GM21723 (cell line): ENCODE data around the gene GPX4.

Experiments used
- ATAC-seq: cut with Tn5 transposase; IDR thresholded peaks from one replicate; pipeline ENCODE4 v1.9.1; 2021; ENCODE audit warnings: mild to moderate bottlenecking, moderate library complexity; ENCODE audit not compliant: unreplicated experiment

The GPX4 gene

GRCh38 chr19:1084024-1084868, 19.5 kb upstream of the GPX4 start:
- no peak for ATAC-seq

DNA sequence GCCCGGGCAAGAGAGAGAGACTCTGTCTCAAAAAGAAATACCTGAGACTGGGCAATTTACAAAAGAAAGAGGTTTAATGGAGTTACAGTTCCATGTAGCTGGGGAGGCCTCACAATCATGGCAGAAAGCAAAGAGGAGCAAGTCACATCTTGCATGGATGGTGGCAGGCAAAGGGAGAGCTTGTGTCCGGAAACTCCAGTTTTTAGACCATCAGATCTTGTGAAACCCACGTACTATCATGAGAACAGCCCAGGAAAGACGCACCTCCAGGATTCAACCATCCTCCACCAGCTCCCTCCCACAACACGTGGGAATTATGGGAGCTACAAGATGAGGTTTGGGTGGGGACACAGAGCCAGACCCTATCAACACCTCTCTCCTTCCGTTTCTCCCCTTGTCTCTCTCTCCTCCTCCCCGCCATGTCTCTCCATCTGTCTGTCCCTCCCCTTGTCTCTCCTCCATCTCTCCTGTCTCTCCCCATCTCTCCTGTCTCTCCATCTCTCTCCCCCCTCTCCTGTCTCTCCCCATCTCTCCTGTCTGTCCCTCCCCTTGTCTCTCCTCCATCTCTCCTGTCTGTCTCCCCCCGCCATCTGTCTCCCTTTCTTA, 18.6 kb upstream of the GPX4 start:
- no peak for ATAC-seq

GRCh38 chr19:1085676-1086442, 17.9 kb upstream of the GPX4 start:
- ATAC-seq, result no peak

- no peak for ATAC-seq
These were observed 17.2 kb upstream of the GPX4 start for GRCh38 chr19:1086613-1087012.

DNA sequence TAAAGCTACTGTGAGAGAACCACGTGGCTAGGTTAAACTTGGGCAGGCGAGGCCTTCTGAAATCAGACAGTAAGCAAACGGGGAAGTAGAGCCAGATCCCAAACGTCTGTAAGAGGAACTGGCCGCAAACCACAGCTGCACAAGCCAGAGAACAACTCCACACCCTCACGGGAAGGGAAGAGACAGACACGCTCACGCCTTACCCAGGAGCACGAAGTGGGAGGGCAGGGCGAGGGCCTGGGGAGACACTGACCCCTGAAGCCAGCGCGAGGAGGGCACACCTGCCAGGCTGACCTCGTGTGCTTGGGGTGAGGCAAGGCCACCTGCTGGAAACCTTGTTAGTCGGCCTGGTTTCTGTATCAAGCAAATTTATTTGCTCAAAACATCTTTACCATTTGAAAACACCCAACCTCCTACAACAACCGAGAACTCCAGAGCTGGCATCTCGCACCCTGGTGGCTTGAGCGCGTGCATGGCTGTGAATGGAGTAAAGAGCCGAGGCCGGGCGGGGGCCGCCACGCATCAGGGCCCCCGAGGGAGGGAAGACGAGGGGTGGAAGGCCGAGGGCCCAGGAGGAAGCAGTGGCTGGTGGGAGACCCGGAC, 15.9 kb upstream of the GPX4 start:
- ATAC-seq, result no peak

DNA sequence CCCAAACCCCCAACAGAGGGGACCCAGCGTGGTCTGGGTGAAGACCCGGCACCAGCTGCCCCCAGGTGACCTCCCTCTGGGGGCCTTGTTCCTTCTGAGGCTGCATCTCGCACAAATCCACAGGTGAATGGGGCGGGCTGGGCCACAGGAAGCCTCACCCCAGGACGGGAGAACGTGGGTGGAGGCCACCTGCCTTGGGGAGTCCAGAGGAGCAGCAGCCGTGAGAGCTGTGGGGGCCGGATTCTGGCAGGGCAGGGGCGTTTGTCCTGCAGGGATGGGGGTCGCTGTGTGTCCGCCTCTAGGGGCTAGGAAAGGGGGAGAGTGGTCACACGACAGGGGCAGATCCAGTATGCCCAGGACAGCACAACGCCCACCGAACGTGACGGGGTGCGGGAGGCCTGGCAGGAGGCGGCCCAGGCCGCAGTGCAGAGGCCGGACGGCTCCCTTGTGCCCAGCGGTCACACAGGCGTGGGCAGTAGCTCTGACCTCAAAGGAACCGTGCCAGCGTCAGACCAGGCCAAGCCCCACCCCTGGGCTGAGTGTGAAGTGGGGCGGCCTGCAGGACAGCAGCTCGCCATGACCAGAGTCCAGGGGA, 15.3 kb upstream of the GPX4 start:
- no peak for ATAC-seq

GRCh38 chr19:1089126-1089771, 14.5 kb upstream of the GPX4 start:
- ATAC-seq, result no peak

- no peak for ATAC-seq
These were observed 13.9 kb upstream of the GPX4 start for GRCh38 chr19:1089891-1090290.

GRCh38 chr19:1090731-1091543, 12.9 kb upstream of the GPX4 start:
- no peak for ATAC-seq

DNA sequence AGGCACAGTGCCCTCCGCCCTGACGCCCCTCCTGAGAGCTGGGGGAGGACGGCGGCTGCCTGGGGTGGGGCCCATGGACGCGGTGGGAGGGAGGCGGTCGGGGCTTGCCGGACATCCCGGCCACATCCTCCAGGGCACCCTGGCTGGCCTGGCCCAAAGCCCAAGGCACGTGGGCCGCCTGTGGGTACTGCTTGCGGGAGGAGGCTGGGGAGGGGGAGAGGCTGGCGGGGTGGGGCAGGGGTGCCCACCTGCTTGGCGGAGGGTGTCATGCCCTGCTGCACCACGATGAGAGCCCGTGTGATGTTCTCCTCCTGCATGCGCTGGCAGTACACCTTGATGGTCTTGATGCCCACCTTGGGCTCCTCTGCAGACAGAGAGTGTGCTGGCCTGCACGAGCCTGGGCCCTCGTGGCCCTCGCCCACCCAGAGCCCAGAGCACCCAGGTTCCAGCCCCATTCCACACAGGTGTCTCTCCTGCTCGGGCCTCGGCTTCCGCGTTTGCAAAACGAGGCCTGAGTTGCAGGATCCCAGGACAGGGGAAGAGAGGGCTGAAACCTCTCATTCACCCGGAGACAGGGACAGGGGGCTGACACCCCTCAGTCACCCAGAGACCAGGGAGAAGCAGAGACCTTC, 12.1 kb upstream of the GPX4 start:
- ATAC-seq, result no peak

DNA sequence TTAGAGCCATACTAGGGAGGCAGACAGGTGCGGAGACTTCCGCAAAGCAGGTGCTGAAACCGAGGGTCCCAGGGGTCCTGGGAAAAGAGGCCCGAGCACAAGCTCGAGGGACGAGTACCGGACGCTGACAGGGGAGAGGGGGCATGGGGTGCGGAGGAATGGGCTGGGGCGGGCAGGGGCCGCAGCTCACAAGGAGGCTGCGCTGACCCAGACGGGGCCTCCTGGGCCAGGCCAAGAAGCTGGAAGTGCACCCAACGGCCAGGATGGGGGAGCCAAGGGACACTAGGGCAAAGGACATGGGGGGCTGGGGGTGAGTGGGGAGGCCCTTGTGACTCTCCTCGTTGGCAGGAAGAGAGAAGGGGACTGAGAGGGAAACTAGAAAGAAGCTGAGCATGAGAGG, 10.5 kb upstream of the GPX4 start:
- ATAC-seq, result no peak

- no peak for ATAC-seq
These were observed 9.8 kb upstream of the GPX4 start for GRCh38 chr19:1093811-1094553.

DNA sequence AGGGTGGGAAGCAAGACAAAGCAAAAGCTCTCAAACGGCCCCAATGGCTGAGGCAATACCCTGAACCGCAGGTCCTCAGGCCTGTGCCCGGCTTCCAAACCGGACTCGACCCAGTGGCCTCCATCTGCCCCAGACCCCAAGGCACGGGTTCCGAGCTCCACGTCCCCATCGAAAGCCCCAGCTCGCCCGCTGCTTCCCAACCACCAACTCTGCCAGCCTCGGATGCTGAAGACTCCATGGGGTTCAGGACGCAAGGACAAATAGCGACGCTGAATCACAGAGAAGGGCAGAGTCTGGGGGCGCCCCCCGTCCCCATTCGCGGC, 9.2 kb upstream of the GPX4 start:
- no peak for ATAC-seq

- ATAC-seq, result peak; percentile 71
These were observed 8.7 kb upstream of the GPX4 start, which contains the start of gene POLR2E for GRCh38 chr19:1094978-1095701. POLR2E (minus strand) TSS chr19:1095375; CDS start chr19:1095315, 60 bp downstream.

GRCh38 chr19:1097810-1098176, 6.0 kb upstream of the GPX4 start:
- no peak for ATAC-seq

DNA sequence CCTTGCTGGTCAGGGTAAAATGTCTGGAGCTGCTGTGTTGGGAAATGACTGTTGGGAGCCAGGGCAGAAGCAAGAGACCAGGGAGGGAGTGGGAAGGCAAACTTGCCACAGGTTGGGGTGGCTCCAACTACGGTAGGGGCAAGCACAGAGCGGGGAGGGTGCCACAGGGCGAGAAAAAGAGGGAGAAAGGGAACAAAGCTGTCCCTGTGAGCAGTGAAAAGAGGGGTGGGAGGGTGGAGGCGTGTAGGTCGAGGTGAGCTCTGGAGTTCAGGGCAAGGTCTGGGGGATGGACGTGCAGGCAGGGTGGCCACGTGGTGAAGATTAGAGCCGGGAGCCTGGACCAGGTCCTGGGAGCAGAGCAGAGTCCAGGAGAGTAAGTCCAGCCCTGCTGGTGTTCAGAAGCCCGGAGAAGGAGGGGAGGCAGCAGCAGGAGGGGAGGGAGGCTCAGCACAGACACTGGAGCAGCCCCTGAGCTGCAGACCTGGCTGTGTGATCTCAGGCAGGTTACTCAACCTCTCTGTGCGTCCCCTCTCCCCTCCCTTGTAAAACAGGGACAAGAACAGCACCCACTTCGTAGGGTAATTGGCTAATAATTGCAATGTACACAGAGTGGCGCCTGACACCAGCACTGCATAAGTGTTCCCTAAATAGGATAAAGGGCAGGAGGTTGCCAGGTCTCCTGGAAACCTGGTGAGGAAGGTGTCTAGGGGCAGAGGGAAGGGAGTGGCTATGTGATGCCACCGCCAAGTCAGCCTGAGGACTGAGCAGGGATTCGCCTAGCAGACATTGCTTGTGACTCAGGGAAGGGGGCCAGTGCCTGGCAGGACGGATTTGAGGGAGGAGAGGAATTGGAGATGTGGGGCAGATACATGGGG, 5.4 kb upstream of the GPX4 start:
- ATAC-seq, result no peak

DNA sequence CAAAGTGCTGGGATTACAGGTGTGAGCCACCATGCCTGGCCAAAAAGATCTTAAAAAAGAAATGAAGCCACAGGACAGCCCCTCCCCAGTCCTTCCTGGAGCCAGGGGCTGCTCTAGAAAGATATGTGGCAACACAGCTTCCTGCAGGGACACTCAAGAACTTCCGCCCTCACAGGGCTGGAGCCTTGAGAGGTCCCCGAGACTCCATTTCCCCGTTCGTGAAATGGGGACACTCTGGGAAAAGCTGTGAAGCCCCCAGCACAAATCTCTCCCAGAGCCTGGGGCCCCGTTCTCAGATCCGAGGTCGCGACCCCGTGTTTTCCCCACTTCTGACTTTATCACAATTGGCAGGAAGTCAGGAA, 2.5 kb upstream of the GPX4 start:
- no peak for ATAC-seq
